GM21576 (cell line): Measurements from ENCODE around the gene ARHGAP45.
"Not testable (repeated sequence)": the region's sequence is repeated elsewhere in the genome, so short reads cannot be mapped to it uniquely, and the experiment has no call there.

ENCODE experiments used
- ATAC-seq: cut with Tn5 transposase; IDR thresholded peaks from one replicate; pipeline ENCODE4 v1.9.1; 2021; ENCODE audit warnings: mild to moderate bottlenecking, moderate library complexity; ENCODE audit not compliant: unreplicated experiment

The ARHGAP45 gene

GRCh38 chr19:1113030-1113985 is 46.3 kb downstream of the ARHGAP45 start:
- ATAC-seq, result no peak

DNA sequence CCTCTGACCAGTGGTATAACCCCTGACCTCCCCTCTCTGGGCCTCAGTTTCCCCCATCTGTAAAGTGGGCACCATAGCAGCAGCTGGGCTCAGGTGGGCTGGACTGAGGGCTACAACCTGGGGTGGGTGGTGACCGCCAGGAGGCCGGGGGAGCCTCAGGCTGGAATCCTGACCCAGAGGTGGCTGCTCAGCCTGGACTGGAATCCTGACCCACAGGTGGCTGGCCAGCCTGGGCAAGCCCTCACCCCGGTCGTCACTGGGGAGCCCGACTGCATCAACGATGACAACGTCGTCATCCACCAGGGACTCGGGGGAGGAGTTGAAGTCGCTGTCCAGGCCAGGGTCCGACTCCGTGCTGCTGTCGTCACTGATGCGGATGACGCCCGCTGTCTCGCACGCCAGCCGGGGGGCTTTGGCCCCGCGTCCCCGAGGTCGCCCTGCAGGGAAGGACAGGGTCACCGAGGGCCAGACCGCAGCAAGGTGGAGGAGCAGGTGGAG is 47.1 kb downstream of the ARHGAP45 start:
- ATAC-seq, result no peak

- ATAC-seq, result not testable (repeated sequence)
These were observed 47.8 kb downstream of the ARHGAP45 start for GRCh38 chr19:1114728-1115127.

- ATAC-seq, result no peak
These were observed 48.9 kb downstream of the ARHGAP45 start for GRCh38 chr19:1115646-1116420.

GRCh38 chr19:1116726-1117581 is 50.0 kb downstream of the ARHGAP45 start:
- ATAC-seq, result no peak

- no peak for ATAC-seq
These were observed 50.7 kb downstream of the ARHGAP45 start for GRCh38 chr19:1117654-1118053.

- no peak for ATAC-seq
These were observed 52.0 kb downstream of the ARHGAP45 start for GRCh38 chr19:1118999-1119398.

- ATAC-seq, result no peak
These were observed 52.7 kb downstream of the ARHGAP45 start for GRCh38 chr19:1119475-1120217.

DNA sequence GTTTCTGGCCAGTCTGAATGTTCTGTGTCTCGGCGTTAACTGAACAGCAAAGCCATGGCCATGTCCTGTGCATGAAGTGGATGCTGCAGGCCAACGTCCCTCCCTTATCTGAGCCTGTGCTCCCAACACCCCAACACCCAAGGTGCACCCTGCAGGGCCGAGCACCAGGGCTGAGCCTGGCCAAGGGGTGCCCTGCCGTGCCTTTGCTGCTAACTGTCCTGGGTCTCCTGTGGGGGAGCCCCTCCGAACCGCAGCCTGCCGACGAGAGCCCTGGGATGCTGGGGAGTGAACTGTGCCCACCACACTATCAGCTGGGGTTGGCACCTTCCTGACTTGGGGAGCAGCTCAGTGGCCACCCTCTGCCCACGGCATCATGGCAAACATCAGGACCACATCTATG is 54.4 kb downstream of the ARHGAP45 start:
- ATAC-seq, result no peak

- ATAC-seq, result no peak
These were observed 55.3 kb downstream of the ARHGAP45 start for GRCh38 chr19:1122021-1122971.

- ATAC-seq, result no peak
These were observed 56.0 kb downstream of the ARHGAP45 start for GRCh38 chr19:1122972-1123363.

DNA sequence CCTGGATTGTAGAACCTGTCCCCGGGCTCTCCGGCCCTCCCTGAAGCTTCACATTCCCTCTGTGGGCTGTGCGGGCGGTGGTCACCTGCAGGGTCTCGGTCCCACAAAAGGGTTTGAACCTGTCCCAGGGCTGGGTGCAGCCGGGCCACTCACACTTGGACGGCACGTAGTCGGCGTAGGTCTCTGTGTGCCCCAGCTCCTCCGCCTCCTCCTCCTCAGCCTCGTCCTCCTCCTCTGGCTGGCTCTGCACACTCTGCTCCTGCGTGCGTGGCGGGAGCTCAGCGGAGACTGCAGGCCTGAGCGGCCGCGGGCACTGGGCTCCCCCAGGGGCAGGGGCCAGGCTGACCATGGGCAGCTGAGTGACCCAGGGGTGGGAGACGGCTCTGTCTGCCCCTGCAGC is 56.4 kb downstream of the ARHGAP45 start:
- ATAC-seq, result no peak

DNA sequence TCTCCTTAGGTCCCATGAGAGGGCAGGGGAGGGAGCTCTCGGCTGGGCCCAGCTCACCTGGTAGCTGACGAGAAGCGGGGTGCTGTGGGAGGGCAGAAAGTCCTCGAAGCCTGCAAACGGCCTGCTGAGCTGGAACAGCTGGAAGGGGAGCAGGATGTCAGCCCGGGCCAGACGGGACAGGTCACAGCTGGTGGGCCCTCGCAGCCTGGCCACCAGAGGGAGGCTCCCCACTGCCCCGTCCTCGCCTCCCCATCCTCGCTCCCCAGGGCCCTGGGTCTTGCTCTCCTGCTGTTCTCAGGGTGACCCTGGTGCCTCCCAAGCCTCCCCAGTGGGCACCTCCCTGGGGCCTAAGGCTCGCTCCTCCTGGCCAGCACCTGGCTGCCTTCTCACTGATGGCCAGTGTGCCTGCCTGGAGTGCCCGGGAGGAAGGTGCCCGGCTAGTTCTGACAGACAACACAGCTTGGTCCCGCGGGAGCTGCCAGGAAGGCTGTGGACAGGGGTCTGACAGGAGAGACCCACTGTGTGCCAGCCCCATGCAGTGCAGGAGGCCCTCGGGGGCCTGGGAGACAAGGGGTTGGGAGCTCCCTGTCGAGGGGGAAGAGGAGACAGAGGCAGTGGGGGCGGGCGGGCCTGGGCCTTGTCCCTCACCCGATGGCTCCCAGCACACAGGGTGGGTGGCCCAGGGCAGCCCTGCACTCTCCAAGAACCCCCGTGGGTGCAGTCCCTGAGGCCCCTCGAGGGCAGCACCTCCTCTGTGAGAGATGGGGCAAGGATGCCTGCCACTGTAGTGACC is 57.1 kb downstream of the ARHGAP45 start:
- no peak for ATAC-seq

DNA sequence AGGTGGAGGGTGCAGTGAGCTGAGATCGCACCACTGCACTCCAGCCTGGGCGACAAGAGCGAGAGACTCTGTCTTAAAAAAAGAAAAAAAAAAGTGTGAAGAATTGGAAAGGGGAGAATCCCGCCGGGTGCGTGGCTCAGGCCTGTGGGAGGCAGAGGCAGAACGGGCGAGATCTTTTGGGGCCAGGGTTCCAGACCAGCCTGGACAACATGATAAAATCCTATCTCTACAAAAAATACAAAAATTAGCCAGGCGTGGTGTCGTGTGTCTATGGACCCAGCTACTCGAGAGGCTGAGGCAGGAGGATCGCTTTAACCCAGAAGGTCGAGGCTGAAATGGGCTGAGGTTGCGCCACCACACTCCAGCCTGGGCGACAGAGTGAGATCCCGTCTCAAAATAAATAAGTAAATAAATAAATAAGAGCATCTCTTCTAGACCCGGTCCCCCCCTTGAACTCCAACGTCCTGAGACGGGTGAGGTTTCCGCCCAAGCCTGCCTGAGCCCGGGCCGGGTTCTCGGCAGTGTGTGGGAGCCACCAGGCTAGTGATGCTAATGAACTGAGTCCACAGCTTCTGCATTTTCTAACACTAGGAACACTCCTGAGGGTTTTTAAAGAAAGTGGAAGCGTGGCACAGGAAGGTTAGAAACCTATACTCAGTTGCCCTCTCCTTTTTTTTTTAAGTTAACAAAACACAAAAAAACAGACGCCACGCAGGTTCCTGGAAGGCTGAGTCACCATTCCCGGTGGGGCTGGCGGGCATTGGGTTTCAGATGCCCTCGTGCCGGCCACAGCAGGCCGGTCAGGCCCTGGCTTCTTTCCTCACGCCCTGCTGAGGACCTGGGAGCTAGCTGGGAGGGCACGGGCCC is 58.9 kb downstream of the ARHGAP45 start:
- no peak for ATAC-seq

DNA sequence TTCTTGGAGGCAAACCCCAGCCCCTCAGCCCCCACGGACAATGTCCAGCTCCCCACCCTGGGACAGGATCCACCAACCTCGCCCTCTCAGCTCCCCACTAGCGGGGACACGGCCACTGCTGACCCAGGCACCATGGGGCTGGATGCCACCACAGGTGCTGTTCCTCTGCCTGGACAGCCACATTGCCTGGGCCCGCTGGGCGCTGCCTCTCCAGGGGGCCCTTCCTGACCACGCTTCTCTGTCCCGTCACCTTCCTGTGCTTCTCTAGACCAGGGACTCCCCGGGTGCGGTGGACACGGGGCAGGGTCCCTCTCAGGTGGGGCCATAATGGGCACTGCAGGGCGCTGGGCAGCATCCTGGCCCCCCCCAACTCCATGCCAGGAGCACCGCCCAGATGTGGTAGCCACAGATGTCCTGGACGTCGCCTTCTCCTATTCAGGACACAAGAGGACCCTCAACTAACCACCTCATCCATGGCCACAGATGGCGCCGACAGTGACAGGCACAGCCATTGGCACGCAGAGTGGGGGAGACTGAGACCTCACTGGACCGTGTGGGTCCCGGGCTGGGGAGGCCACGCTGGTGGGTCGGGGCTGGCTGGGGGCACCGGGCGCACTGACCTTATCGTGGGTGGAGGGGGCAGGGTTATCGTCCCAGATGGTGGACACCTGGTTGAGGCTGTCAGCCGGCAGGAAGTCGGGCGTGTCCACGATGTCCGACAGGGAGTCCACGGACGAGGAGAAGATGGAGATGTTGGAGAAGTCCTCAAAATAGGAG is 60.2 kb downstream of the ARHGAP45 start:
- ATAC-seq, result no peak

GRCh38 chr19:1128106-1128505 is 61.1 kb downstream of the ARHGAP45 start:
- no peak for ATAC-seq
